A549 treated with DMSO at 1 μM for 4 hours (cell line): ENCODE data around the gene DNAJA4. TPM values are rescaled to one million over a fixed set of nuclear protein-coding genes. Genes with fewer than 3 reads are reported as not detected.

ENCODE experiments used
- total RNA-seq: library from RNA; stranded (reverse); fragments of 200-300 nt; extraction: Qiagen RNA extraction; gene quantifications from 5 replicates; pipeline ENCODE4 v1.2.3, GENCODE V29; 2022; ENCODE audit warnings: low read depth

Gene DNAJA4
- total RNA-seq, result 0.12 TPM in 1 of 5 replicates, not detected in the others

GRCh38 chr15:78264304-78265136, at the start of gene DNAJA4:
DNAJA4 (plus strand) TSS chr15:78264562; CDS start chr15:78264764, 202 bp downstream.

GRCh38 chr15:78234515-78235040, 29.8 kb upstream of the DNAJA4 start, which contains the start of gene ACSBG1:
ACSBG1 (minus strand) TSS chr15:78234565; CDS start chr15:78234501, 64 bp downstream.

GRCh38 chr15:78299101-78299930, 35.0 kb downstream of the DNAJA4 start, which contains the start of gene SKIC8:
SKIC8 (minus strand) TSS chr15:78299609; CDS start chr15:78295686, 3,923 bp downstream.

Other genes starting within 250 kb of the DNAJA4 start
- 12.1 to 17.4 TPM (median 15.0 TPM) in 5 replicates for gene TBC1D2B, start 186.9 kb upstream of the DNAJA4 start, total RNA-seq
- gene SH2D7, start 172.0 kb upstream of the DNAJA4 start, total RNA-seq, result not detected in 5 replicates
- 24.8 to 32.3 TPM (median 28.4 TPM) in 5 replicates for gene CIB2, start 133.1 kb upstream of the DNAJA4 start, total RNA-seq
- 73.5 to 88.1 TPM (median 88.0 TPM) in 5 replicates for gene IDH3A, start 115.2 kb upstream of the DNAJA4 start, total RNA-seq
- 0.20 to 0.48 TPM (median 0.38 TPM) in 5 replicates for gene ACSBG1, start 30.0 kb upstream of the DNAJA4 start, total RNA-seq
- gene SKIC8, start 35.0 kb downstream of the DNAJA4 start, total RNA-seq, result 85.3 to 113 TPM (median 85.9 TPM) in 5 replicates
- 1.0 to 2.0 TPM (median 1.6 TPM) in 5 replicates for gene CRABP1, start 75.8 kb downstream of the DNAJA4 start, total RNA-seq
- 42.4 to 54.9 TPM (median 46.1 TPM) in 5 replicates for gene IREB2, start 173.7 kb downstream of the DNAJA4 start, total RNA-seq
- 5.2 to 7.3 TPM (median 6.6 TPM) in 5 replicates for gene HYKK, start 243.0 kb downstream of the DNAJA4 start, total RNA-seq